Embryonic facial prominence (tissue), 1 donor: ENCODE data around the gene MAP3K13.
A peak's percentile ranks its signal among the peaks of the same experiment; 100 is the strongest.

Experiments
- DNase-seq: peaks from one replicate; pipeline ENCODE4 v3.0.0-alpha.2; 2016; ENCODE audit errors: extremely low spot score

Gene MAP3K13

GRCh38 chr3:185362850-185363661 is at the start of gene MAP3K13:
MAP3K13 (plus strand) TSS chr3:185363136; CDS start chr3:185428582, 65,446 bp downstream.
- peak; percentile 95 for DNase-seq

GRCh38 chr3:185313693-185314246 is 49.2 kb upstream of the MAP3K13 start:
- DNase-seq: no peak

GRCh38 chr3:185316740-185317412 is 46.1 kb upstream of the MAP3K13 start:
- no peak for DNase-seq

- no peak for DNase-seq
These were observed 45.3 kb upstream of the MAP3K13 start for GRCh38 chr3:185317674-185318073.

GRCh38 chr3:185318141-185318540 is 44.8 kb upstream of the MAP3K13 start:
- no peak for DNase-seq

GRCh38 chr3:185319801-185320200 is 43.1 kb upstream of the MAP3K13 start:
- DNase-seq: no peak

GRCh38 chr3:185320949-185321348 is 42.0 kb upstream of the MAP3K13 start:
- no peak for DNase-seq

GRCh38 chr3:185322101-185322719 is 40.7 kb upstream of the MAP3K13 start:
- no peak for DNase-seq

- no peak for DNase-seq
These were observed 36.8 kb upstream of the MAP3K13 start for GRCh38 chr3:185325946-185326791.

GRCh38 chr3:185327062-185327461 is 35.9 kb upstream of the MAP3K13 start:
- no peak for DNase-seq

- DNase-seq: no peak
These were observed 34.5 kb upstream of the MAP3K13 start for GRCh38 chr3:185328324-185329004.

- no peak for DNase-seq
These were observed 32.7 kb upstream of the MAP3K13 start for GRCh38 chr3:185330238-185330637.

GRCh38 chr3:185330644-185331043 is 32.3 kb upstream of the MAP3K13 start:
- DNase-seq: no peak

- no peak for DNase-seq
These were observed 30.8 kb upstream of the MAP3K13 start for GRCh38 chr3:185332026-185332735.

GRCh38 chr3:185335799-185336198 is 27.1 kb upstream of the MAP3K13 start:
- no peak for DNase-seq

GRCh38 chr3:185337231-185337816 is 25.6 kb upstream of the MAP3K13 start:
- no peak for DNase-seq

- DNase-seq: no peak
These were observed 23.0 kb upstream of the MAP3K13 start for GRCh38 chr3:185339945-185340344.

- no peak for DNase-seq
These were observed 22.2 kb upstream of the MAP3K13 start for GRCh38 chr3:185340751-185341150.

- DNase-seq: no peak
These were observed 21.1 kb upstream of the MAP3K13 start for GRCh38 chr3:185341616-185342458.
